T47D (cell line): ENCODE data around the gene MYPOP.

Experiments used
- DNase-seq, 2 experiments: peaks; one replicate each; pipeline versions ENCODE4 v3.0.0 to v3.0.0-alpha.2; 2011 to 2012; ENCODE audit warnings: low read depth in 1 of 2, low spot score in 1 of 2
- JUND ChIP-seq: IDR thresholded peaks from 2 replicates; pipeline ENCODE4 v1.6.1; 2012; ENCODE audit warnings: low read depth
- in situ Hi-C: cut with HindIII; loops from 2 replicates; pipeline ENCODE4 v1.10.0; 2016; ENCODE audit warnings: low sequenced_read_pairs, low pct_unique_long_range_greater_than_20kb

Gene MYPOP

DNA sequence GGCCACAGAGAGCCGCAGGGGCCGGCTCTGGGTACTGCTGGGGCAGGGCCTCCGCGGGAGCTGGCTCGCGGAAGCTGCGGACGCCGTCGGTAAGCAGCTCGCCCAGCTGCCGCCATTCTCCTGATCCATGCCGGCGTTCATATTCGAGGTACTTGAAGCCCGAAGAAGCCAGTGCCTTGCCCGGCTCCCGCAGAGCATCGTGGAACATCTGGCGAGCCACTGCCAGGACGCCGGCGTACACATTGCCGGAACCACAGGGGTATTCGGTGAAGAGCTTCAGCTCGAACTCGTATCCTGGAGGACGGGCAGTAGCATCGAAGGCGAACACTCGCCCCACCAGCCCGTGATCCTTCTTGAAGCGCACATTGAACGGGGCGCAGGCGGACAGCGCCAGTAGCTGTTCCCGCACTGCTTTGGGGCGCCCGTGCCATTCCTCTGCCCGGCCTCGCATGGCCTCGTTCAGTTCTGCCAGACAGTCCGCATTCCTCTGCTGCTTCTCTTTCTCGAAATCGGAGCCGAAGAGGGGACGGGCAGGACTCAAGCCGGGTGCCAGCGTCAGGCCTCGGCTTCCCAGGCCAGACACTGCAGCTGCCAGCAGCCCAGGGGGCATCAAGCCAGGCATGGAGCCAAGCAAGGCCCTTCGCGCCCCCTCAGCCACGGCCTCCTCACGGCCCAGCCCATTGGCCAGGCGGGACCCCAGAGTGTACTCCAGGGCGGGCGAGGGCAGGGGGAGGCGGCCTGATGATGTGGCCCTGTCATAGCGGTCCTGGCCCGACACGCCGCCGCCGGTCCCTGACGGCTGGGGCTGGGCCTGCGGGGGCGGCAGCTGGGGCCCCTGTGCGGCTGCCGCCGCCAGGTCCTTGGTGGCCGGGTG lies 17.5 kb downstream of the MYPOP start:
- DNase-seq: no peak
- no peak for TF ChIP-seq JUND
- in situ Hi-C loops: no loop called here

DNA sequence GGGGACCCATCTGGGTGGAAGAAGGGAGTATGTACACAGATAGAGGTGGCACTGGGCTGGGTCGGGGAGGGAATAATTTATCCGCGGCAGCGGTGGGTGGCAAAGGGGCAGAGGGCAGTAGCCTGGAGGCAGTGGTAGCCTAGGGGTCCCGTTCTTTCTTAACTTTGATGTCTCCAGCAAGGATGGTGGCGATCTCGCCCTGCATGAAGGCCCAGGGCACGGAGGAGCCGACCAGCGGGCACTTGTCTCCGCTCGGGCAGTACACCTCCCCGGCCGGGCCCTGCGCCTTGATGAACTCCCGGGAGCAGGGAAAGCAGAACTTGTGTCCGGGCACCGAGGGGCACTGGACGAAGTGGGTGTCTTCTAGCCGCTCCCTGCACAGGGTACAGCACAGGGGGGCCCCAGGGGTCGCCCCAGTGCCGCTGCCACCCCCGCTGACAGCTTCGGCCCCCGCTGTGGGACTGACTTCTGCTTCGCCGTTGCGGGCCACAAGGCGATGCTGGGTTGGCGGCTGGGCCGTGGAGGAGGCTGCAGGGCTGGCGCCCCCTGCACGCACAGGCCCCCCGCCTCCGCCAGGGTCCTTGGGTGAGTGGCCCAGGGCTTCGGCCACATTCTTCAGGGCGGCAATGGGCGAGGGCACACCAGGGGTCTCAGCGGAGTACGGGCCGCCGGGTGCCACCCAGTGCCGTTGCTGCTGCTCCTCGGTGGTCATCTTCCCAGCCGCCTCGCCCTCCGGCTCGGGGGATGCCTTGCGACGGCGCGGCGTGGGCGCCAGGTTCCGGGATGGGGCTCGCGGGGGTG lies 18.3 kb downstream of the MYPOP start:
- in situ Hi-C loops: no loop called here
- DNase-seq: no peak
- TF ChIP-seq JUND: no peak

DNA sequence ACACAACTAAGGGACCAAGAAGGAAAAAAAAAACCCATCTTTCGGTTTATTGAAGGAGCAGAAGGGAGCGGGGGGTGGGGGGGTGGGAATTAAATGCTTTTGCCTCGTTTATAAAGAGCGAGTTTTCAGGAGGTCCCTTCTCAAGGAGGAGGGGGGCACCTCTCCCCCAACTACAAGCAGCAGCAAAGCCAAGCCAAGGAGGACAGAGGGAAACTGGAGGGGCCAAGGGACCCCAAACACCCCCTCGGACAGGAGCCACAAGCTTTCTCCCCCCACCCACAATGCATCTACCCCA lies 18.9 kb downstream of the MYPOP start:
- in situ Hi-C loops: no loop called here
- no peak for DNase-seq
- no peak for TF ChIP-seq JUND

DNA sequence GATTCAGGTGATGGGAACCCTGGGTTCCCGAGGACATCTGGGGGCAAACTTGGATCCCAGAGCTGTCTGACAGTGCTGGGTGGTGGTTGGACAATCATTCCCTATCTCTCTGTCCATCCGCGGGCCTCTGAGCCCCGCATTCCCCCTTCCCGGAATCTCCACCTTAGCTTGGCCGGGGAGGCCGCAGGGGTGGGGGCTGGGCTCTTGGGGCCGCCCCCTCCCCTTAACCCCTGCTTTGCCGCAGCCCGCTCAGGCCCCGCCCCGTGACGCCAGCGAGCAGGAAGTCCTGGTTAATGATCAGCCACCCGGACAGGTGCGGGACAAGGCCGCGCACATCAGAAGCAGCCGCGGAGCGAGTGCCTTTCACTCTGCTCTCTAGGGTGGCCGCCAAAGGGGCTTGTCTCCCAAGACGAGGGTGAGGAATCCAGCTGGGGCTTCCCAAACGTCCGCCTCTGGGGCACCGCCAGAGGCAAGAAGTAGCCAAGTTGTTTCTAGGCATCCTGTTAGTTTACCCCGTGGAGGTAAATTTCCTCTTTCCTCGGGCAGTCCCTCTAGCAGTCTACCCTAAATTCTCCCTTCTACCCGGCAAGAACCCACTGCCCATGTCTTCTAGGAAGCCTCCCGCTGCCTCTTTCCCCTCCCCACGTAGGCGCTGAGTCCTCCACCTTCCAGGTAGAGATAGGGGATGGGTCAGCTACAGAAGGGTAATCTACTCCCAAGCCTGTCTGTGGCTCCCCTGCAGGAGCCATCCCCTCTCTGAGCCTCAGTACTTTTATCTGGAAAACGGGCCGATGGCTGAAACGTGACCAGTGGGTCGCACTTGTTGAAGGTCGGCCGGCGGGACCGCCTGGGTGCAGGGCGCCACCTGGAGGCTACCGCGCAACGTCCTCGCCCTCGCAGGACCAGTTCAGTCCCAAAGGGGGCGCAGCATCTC lies 19.5 kb downstream of the MYPOP start:
- no peak for TF ChIP-seq JUND
- in situ Hi-C loops: no loop called here
- peak in 1 of 2 experiments; percentile 86 for DNase-seq

DNA sequence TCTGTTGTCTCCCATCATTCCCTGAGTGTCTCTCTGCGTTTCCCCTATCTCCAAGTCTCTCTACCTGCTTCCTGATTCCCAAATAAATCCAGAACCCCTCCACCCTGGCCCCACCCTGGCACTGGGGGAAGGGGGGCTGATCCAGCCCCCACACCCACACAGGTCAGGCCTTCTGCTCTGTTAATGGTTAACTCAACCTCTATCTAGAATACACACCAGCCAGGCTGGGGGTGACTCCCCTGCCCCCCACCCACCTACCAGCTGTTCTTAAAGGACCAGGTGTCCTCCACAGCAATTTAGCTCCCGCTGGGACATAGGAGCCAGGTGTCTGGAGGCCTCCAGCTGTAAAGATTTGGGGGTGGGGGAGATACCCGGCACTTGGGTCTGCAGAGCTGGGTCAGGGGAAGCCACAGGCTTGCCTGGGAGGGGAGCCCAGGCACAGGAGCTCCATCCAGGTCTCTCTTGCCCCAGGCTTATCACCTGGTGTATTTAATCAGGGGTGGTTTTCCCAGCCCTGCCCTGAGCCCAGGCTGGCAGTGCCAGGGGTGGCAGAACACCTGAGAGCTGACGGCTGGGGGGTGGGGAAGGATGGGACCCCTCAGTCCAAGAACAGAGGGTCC lies 20.4 kb downstream of the MYPOP start:
- TF ChIP-seq JUND: no peak
- no peak for DNase-seq
- in situ Hi-C loops: no loop called here

DNA sequence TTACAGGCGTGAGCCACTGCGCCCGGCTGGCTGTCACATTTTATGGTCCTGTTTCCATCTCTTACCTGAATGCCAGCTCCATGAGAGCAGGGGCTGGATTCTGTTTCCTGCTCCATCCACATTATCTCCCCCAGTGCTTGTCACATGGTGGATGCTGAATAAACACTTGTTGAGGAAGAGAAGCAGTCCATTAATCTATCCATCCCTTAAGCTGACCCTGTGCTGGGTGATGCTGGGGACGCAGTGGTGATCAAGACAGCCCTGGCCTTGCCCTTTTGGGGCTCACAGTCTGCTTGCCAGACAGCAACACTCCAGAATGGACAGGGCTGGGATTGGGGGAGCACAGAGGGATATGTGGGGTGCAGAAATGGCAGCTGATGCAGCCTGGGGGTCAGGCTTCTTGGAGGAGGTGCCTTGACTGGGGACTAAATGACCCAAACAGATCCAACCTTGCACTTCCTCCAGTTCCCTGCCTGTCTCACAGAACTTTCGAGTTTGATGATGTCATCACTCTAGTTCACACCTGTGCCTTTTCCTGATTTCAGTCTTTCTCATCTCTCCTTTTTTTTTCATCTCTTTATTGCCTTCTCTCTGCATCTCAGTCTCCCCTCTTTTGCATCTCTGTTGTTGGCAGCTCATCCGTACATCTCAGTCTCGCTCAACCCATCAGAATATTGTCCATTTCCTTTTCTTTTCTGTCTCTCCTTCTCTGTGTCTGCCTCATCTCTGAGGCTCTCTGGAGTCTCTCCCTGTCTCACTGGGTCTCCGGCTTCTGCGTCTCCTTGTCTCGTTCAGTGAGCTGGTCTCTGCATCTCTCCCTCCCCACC lies 21.1 kb downstream of the MYPOP start:
- TF ChIP-seq JUND: no peak
- no peak for DNase-seq
- in situ Hi-C loops: no loop called here

DNA sequence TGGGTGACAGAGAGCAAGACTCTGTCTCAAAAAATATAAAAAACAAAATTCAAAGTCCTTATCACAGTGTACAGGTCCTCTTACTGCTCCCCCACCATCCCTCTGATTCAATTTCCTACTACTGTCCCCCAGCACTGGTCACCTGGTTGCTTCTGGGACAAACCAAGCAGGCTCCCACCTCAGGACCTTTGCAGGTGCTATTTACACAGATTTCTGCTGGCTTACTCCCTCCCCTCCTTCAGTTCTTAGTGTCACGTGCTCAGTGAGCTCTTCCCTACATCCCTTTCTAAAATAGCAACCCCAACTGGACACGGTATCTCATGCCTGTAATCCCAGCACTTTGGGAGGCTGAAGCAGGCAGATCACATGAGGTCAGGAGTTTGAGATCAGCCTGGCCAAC lies 22.4 kb downstream of the MYPOP start:
- no peak for DNase-seq
- TF ChIP-seq JUND: no peak
- in situ Hi-C loops: no loop called here

DNA sequence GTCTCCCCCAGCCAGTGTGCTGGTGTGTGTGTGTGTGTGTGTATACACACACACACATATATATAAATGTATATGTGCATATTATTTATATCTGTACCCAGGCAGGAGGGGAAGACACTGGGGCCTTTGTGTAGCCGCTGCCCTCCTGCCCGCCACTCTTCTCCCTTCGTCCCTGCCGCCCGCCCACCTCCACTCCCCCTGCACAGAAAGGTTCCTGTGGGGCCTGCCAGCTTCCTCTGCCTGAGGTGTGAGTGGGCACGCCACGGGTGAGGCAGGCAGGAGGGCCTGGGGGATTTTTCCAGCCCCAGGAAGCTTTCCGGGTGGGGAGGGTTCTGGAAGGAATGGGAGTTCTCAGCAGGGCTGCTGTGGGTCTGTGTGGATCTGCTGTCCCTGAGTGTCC lies 23.4 kb downstream of the MYPOP start:
- no peak for TF ChIP-seq JUND
- no peak for DNase-seq
- in situ Hi-C loops: no loop called here

DNA sequence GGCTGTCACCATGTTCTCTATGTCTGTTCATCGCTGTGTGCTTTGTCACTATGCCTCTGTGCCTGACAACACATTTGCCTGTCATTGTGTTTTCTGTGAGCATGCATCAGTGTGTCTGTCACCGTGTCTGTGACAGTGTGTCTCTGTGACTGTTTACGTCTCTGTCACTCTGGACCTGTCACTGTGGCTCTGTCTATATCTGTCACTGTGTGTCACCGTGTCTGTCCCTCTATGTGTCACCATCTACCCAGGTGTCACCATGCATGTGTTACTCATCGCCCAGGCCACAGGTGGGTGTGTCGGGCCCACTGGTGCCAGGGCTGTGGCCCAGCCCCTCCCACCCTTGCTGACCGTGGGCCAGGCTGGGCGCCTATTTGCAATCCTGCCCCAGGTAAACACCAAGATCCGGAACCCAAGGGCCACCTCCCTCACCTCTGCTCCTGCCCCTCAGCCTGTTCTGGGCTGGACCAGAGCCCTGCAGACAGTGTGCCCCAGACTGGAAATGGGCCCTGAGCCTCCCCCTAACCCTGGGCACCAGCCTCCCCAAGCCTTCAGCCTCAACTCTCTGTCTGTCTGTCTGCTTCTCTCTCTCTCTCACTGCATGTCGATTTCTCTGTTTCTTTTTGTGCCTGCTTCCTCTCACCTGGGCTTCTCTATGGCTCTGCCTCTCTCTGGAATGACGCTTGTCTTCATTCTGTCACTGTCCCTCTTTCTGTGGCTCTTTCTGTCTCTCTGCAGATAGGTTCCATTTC lies 24.2 kb downstream of the MYPOP start:
- TF ChIP-seq JUND: no peak
- peak in 1 of 2 experiments; percentile 42 for DNase-seq
- in situ Hi-C loops: no loop called here

DNA sequence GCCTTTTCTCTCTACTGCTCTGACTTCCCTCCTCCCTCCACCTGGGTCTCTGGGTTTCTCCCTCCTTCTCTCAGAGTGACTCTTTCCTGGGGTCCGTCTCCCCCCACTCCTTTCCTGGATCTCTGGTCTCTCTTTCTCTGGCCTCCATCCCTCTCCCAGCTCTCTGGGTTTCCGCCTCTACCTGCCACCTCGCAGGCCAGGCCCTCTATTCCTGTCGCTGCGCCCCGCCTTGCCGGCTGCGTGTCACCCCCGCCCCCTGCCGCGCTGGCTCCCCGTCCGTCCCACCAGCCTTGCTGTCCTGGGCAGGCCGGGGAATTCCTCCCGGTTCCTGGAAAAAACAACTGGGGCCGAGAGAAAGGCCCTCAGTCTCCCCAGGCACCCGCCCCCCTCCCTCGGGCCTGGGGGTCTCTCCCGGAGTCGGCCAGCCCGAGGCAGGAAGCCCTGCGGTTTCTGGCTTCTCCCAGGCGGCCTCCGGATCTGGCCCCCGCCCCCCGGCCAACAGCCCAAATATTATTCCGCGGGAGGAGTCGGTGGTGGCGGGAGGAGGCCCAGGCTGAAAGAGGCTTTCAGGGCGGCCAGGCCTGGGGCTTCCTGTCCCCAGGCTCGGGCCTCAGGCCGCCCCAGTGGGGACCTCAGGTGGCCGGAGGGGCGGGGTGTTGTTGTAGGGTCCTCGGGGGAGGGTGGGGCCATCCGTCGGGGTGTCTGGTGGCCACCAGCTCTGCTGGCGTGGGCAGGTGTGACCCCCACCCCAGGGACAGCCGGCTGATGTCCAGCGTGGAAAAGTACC lies 25.8 kb downstream of the MYPOP start:
- DNase-seq: no peak
- in situ Hi-C loops: no loop called here
- TF ChIP-seq JUND: no peak
